Hepatocyte (in vitro differentiated cells): ENCODE measurements around the gene BLOC1S5. TPM values are rescaled to one million over a fixed set of nuclear protein-coding genes. Genes with fewer than 3 reads are reported as not detected.

ENCODE experiments used
- DNase-seq: peaks from one replicate; pipeline ENCODE4 v3.0.0-alpha.2; 2016; ENCODE audit warnings: low spot score
- H2AFZ ChIP-seq: fragments of 200-600 bp; sonication (generic); 2 replicates; pipeline ENCODE4 v1.6.0; 2016; ENCODE audit warnings: antibody characterized with exemption, mild to moderate bottlenecking
- H3K27ac ChIP-seq: fragments of 200-600 bp; sonication (generic); 2 replicates; pipeline ENCODE4 v1.5.1; 2016; ENCODE audit warnings: mild to moderate bottlenecking
- H3K27me3 ChIP-seq: fragments of 200-600 bp; sonication (generic); 2 replicates; pipeline ENCODE4 v1.6.1; 2016
- H3K36me3 ChIP-seq: fragments of 200-600 bp; sonication (generic); replicated peaks from 2 replicates; pipeline ENCODE4 v1.5.1; 2016; ENCODE audit warnings: low read depth; ENCODE audit not compliant: insufficient read depth
- H3K4me1 ChIP-seq: fragments of 200-600 bp; sonication (generic); 2 replicates; pipeline ENCODE4 v1.5.1; 2016; ENCODE audit warnings: mild to moderate bottlenecking, moderate library complexity; ENCODE audit not compliant: insufficient read depth
- H3K4me2 ChIP-seq: fragments of 200-600 bp; sonication (generic); 2 replicates; pipeline ENCODE4 v1.6.0; 2016
- H3K4me3 ChIP-seq: fragments of 200-600 bp; sonication (generic); 2 replicates; pipeline ENCODE4 v1.5.1; 2016; ENCODE audit warnings: mild to moderate bottlenecking
- H3K79me2 ChIP-seq: fragments of 200-600 bp; sonication (generic); 2 replicates; pipeline ENCODE4 v1.6.0; 2017; ENCODE audit warnings: mild to moderate bottlenecking
- H3K9me2 ChIP-seq: fragments of 200-600 bp; sonication (generic); replicated peaks from 2 replicates; pipeline ENCODE4 v1.6.0; 2017; ENCODE audit warnings: mild to moderate bottlenecking; ENCODE audit not compliant: insufficient read depth
- H3K9me3 ChIP-seq: fragments of 200-600 bp; sonication (generic); 2 replicates; pipeline ENCODE4 v1.5.1; 2016; ENCODE audit warnings: low read depth, mild to moderate bottlenecking
- H4K20me1 ChIP-seq: fragments of 200-600 bp; sonication (generic); 2 replicates; pipeline ENCODE4 v1.6.0; 2016; ENCODE audit warnings: mild to moderate bottlenecking; ENCODE audit not compliant: insufficient read depth, poor library complexity, severe bottlenecking
- CTCF ChIP-seq: fragments of 200-600 bp; sonication (generic); IDR thresholded peaks from 2 replicates; pipeline ENCODE4 v1.5.1; 2016; ENCODE audit warnings: antibody characterized with exemption, mild to moderate bottlenecking; ENCODE audit not compliant: poor library complexity
- EZH2 ChIP-seq: fragments of 200-600 bp; sonication (generic); IDR thresholded peaks from 2 replicates; pipeline ENCODE4 v1.6.1; 2016; ENCODE audit warnings: antibody characterized with exemption, mild to moderate bottlenecking, borderline replicate concordance
- EZH2phosphoT487 ChIP-seq: fragments of 200-600 bp; sonication (generic); IDR thresholded peaks from one replicate; pipeline ENCODE4 v1.6.1; 2018; ENCODE audit warnings: antibody characterized with exemption, mild to moderate bottlenecking, low read depth, moderate library complexity; ENCODE audit not compliant: unreplicated experiment, severe bottlenecking
- WGBS: methylation state at CpG from one replicate; pipeline ENCODE4 v1.1.6; 2016; ENCODE audit warnings: low lambda C conversion rate; ENCODE audit errors: missing lambda C conversion rate; 5-methylcytosine and 5-hydroxymethylcytosine counted together
- polyA plus RNA-seq: library from polyadenylated mRNA; unstranded; fragments of >200 nt; fragmentation: Nextera tagmentation; extraction: Ambion mirVana; gene quantifications from 2 replicates; pipeline ENCODE4 v1.2.1, GENCODE V29; 2016
- total RNA-seq: library from RNA; depleted of rRNA; stranded (reverse); fragments of >200 nt; gene quantifications from 2 replicates; pipeline ENCODE4 v1.2.3, GENCODE V29; 2014

Gene BLOC1S5
- total and polyA plus RNA-seq, 2 experiments from 2014 or later: 9.9 to 17.6 TPM

DNA sequence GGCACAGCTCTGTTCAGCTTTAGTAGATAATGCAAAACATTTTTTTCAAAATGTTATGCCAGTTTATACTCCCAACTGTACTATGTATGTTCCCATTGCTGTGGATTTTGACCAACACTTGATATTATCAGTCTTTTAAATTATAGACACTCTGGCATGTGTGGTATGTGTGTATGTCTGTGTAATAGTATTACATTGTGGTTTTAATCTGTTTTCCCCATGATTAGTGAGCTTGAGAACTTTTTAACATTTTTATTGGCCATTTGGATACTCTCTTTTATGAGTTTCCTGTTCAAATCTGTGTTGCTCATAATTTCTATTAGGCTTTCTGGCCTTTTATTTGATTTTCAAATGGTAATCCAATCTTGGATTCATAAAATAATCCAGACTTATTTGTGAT, 84.4 kb downstream of the BLOC1S5 start:
- H3K79me2 ChIP-seq: no peaks in the 10 kb centered on the region
- no peak overlapping the region for H3K4me2 ChIP-seq
- H3K9me3 ChIP-seq: no peaks in the 10 kb centered on the region
- peaks cover 11% of the 10 kb centered on the region for H3K4me1 ChIP-seq
- no peaks in the 10 kb centered on the region for H3K36me3 ChIP-seq
- no peak for DNase-seq
- H3K27ac ChIP-seq: no peak overlapping the region
- TF ChIP-seq CTCF: no peak
- TF ChIP-seq EZH2: no peak
- TF ChIP-seq EZH2phosphoT487: no peak
- no peaks in the 10 kb centered on the region for H3K27me3 ChIP-seq
- H4K20me1 ChIP-seq: no peaks in the 10 kb centered on the region
- H3K4me3 ChIP-seq: no peak overlapping the region
- H2AFZ ChIP-seq: no peak overlapping the region
- no peaks in the 10 kb centered on the region for H3K9me2 ChIP-seq

GRCh38 chr6:7978736-7979135, 85.5 kb downstream of the BLOC1S5 start:
- H3K4me1 ChIP-seq: peaks cover 18% of the 10 kb centered on the region
- H3K4me2 ChIP-seq: no peak overlapping the region
- no peak overlapping the region for H2AFZ ChIP-seq
- TF ChIP-seq EZH2 (no peak), EZH2phosphoT487 (no peak), CTCF (no peak)
- no peak for DNase-seq
- H3K9me2 ChIP-seq: no peaks in the 10 kb centered on the region
- no peaks in the 10 kb centered on the region for H3K79me2 ChIP-seq
- no peak overlapping the region for H3K27ac ChIP-seq
- no peaks in the 10 kb centered on the region for H4K20me1 ChIP-seq
- no peaks in the 10 kb centered on the region for H3K36me3 ChIP-seq
- H3K4me3 ChIP-seq: no peak overlapping the region
- WGBS: 65% methylated on average over 3 of the region's 3 CpGs
- H3K9me3 ChIP-seq: no peaks in the 10 kb centered on the region
- no peaks in the 10 kb centered on the region for H3K27me3 ChIP-seq

DNA sequence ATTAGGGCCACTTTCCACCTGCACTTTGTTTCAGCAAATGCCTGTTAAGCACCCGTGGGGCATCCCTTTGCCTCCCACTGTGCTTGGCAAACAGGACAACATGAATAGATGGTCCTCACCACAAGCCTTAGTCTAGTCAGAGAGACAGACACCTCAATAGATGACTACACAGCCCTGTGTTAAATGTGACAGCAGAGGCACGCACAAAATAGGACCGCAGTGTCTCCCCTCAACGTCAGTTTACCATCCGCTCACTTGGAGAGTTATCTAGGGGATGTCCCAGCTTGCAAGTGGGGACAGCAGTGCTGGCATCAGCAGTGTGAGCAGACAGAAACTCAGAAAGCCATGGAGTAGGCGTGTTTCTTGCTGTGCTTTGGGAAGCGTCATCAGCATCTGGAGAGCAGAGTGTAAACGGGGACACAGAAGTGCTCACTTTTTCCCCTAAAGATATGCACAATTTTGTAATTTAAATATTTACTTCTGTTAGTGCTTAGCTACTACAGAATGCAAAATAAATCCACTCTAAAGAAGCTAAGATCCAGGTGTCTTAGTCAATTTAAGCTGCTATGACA, 87.6 kb downstream of the BLOC1S5 start:
- Histone ChIP-seq H2AFZ (no peak overlapping the region), H3K9me2 (no peaks in the 10 kb centered on the region), H3K27me3 (no peaks in the 10 kb centered on the region), H3K4me3 (no peak overlapping the region), H3K79me2 (no peaks in the 10 kb centered on the region), H3K27ac (no peak overlapping the region), H3K4me1 (peaks cover 18% of the 10 kb centered on the region), H4K20me1 (no peaks in the 10 kb centered on the region), H3K9me3 (no peaks in the 10 kb centered on the region), H3K36me3 (no peaks in the 10 kb centered on the region), H3K4me2 (no peak overlapping the region)
- no peak for DNase-seq
- WGBS: 86% methylated on average over 8 of the region's 8 CpGs
- TF ChIP-seq EZH2phosphoT487: no peak
- no peak for TF ChIP-seq EZH2
- TF ChIP-seq CTCF: no peak

GRCh38 chr6:7975764-7976146, 88.4 kb downstream of the BLOC1S5 start:
- Histone ChIP-seq H3K79me2 (no peaks in the 10 kb centered on the region), H3K4me3 (no peak overlapping the region), H3K4me2 (peak overlapping the region; percentile 57), H3K36me3 (no peaks in the 10 kb centered on the region), H3K9me3 (no peaks in the 10 kb centered on the region), H4K20me1 (no peaks in the 10 kb centered on the region), H3K9me2 (no peaks in the 10 kb centered on the region), H3K27ac (peak overlapping the region; percentile 69), H3K27me3 (no peaks in the 10 kb centered on the region), H2AFZ (peak overlapping the region; percentile 10), H3K4me1 (peaks cover 18% of the 10 kb centered on the region)
- 47% methylated on average over 8 of the region's 8 CpGs for WGBS
- no peak for TF ChIP-seq CTCF
- no peak for TF ChIP-seq EZH2phosphoT487
- TF ChIP-seq EZH2: no peak
- peak; percentile 22 for DNase-seq
